BLaER1 (cell line): Measurements from ENCODE around the gene CAMKK2.
A peak's percentile ranks its signal among the peaks of the same experiment; 100 is the strongest.
"Not testable (repeated sequence)": the region's sequence is repeated elsewhere in the genome, so short reads cannot be mapped to it uniquely, and the experiment has no call there.

Experiments
- H3K27ac ChIP-seq: shearing (Covaris generic); formaldehyde crosslinking; 2 replicates; pipeline ENCODE4 v1.8.1; 2022
- H3K27me3 ChIP-seq: shearing (Covaris generic); formaldehyde crosslinking; 2 replicates; pipeline ENCODE4 v1.8.1; 2022
- H3K36me3 ChIP-seq: shearing (Covaris generic); formaldehyde crosslinking; 2 replicates; pipeline ENCODE4 v1.8.1; 2022
- H3K4me1 ChIP-seq: shearing (Covaris generic); formaldehyde crosslinking; 2 replicates; pipeline ENCODE4 v1.8.1; 2022
- H3K4me2 ChIP-seq: shearing (Covaris generic); formaldehyde crosslinking; 2 replicates; pipeline ENCODE4 v1.8.1; 2022
- H3K4me3 ChIP-seq: shearing (Covaris generic); formaldehyde crosslinking; 2 replicates; pipeline ENCODE4 v1.8.1; 2022
- H3K9ac ChIP-seq: shearing (Covaris generic); formaldehyde crosslinking; 2 replicates; pipeline ENCODE4 v1.8.1; 2022
- H3K9me3 ChIP-seq: shearing (Covaris generic); formaldehyde crosslinking; 2 replicates; pipeline ENCODE4 v1.8.1; 2022
- H4K20me1 ChIP-seq: shearing (Covaris generic); formaldehyde crosslinking; 2 replicates; pipeline ENCODE4 v1.8.1; 2022
- Cebpa-rat ChIP-seq: shearing (Covaris generic); IDR thresholded peaks from 2 replicates; pipeline ENCODE4 v1.8.1; 2022

Gene CAMKK2

GRCh38 chr12:121217761-121218160 is 78.7 kb downstream of the CAMKK2 start:
- Histone ChIP-seq H3K4me2 (no peak overlapping the region), H3K4me1 (peaks cover 34% of the 10 kb centered on the region), H4K20me1 (no peaks in the 10 kb centered on the region), H3K27ac (no peak overlapping the region), H3K27me3 (no peaks in the 10 kb centered on the region), H3K9me3 (no peaks in the 10 kb centered on the region), H3K9ac (no peak overlapping the region), H3K4me3 (no peak overlapping the region), H3K36me3 (peaks cover 63% of the 10 kb centered on the region)
- TF ChIP-seq Cebpa-rat: no peak

- Histone ChIP-seq H3K4me1 (peaks cover 30% of the 10 kb centered on the region), H3K9me3 (no peaks in the 10 kb centered on the region), H3K27me3 (no peaks in the 10 kb centered on the region), H3K36me3 (peaks cover 62% of the 10 kb centered on the region), H4K20me1 (no peaks in the 10 kb centered on the region), H3K9ac (no peak overlapping the region), H3K4me3 (no peak overlapping the region), H3K27ac (no peak overlapping the region), H3K4me2 (no peak overlapping the region)
- TF ChIP-seq Cebpa-rat: no peak
Measured at GRCh38 chr12:121217063-121217462, 79.4 kb downstream of the CAMKK2 start.

- Histone ChIP-seq H3K4me3 (no peak overlapping the region), H3K4me2 (no peak overlapping the region), H3K9ac (no peak overlapping the region), H3K27me3 (no peaks in the 10 kb centered on the region), H4K20me1 (no peaks in the 10 kb centered on the region), H3K9me3 (no peaks in the 10 kb centered on the region), H3K4me1 (peaks cover 34% of the 10 kb centered on the region), H3K36me3 (peaks cover 52% of the 10 kb centered on the region), H3K27ac (no peak overlapping the region)
- TF ChIP-seq Cebpa-rat: no peak
Measured at GRCh38 chr12:121216102-121216501, 80.4 kb downstream of the CAMKK2 start.

- H3K36me3 ChIP-seq: peaks cover 45% of the 10 kb centered on the region
- H3K27me3 ChIP-seq: no peaks in the 10 kb centered on the region
- H3K4me3 ChIP-seq: no peak overlapping the region
- H3K9ac ChIP-seq: peak overlapping the region; percentile 40; the same call in 1 of the 2 replicates
- no peaks in the 10 kb centered on the region for H4K20me1 ChIP-seq
- peak overlapping the region; percentile 55 for H3K27ac ChIP-seq
- H3K4me1 ChIP-seq: peaks cover 36% of the 10 kb centered on the region
- no peaks in the 10 kb centered on the region for H3K9me3 ChIP-seq
- no peak for TF ChIP-seq Cebpa-rat
- H3K4me2 ChIP-seq: peak overlapping the region; percentile 65
Measured at GRCh38 chr12:121214855-121215745, 81.4 kb downstream of the CAMKK2 start.

GRCh38 chr12:121214166-121214777 is 82.2 kb downstream of the CAMKK2 start:
- Histone ChIP-seq H3K4me2 (peak overlapping the region; percentile 65), H3K27ac (peak overlapping the region; percentile 55), H3K4me3 (no peak overlapping the region), H3K9ac (peak overlapping the region; percentile 40; the same call in 1 of the 2 replicates), H3K9me3 (no peaks in the 10 kb centered on the region), H3K4me1 (peaks cover 36% of the 10 kb centered on the region), H3K27me3 (no peaks in the 10 kb centered on the region), H4K20me1 (no peaks in the 10 kb centered on the region), H3K36me3 (peaks cover 44% of the 10 kb centered on the region)
- no peak for TF ChIP-seq Cebpa-rat

- Histone ChIP-seq H3K36me3 (peaks cover 30% of the 10 kb centered on the region), H3K9ac (no peak overlapping the region), H3K4me2 (no peak overlapping the region), H3K4me1 (peaks cover 40% of the 10 kb centered on the region), H3K9me3 (no peaks in the 10 kb centered on the region), H3K27ac (no peak overlapping the region), H3K4me3 (no peak overlapping the region), H3K27me3 (no peaks in the 10 kb centered on the region), H4K20me1 (no peaks in the 10 kb centered on the region)
- TF ChIP-seq Cebpa-rat: no peak
Measured at GRCh38 chr12:121212875-121213274, 83.6 kb downstream of the CAMKK2 start.

GRCh38 chr12:121209624-121210572 is 86.6 kb downstream of the CAMKK2 start, which contains the start of gene P2RX4:
Gene P2RX4 (plus strand): TSS chr12:121210129. CDS start chr12:121210165, 36 bp downstream.
- Histone ChIP-seq H3K9ac (peak within 1 kb of the TSS; percentile 90), H3K4me2 (peak within 1 kb of the TSS; percentile 84), H3K27ac (peak within 1 kb of the TSS; percentile 90), H3K27me3 (no peaks in the 10 kb centered on the region), H4K20me1 (no peaks in the 10 kb centered on the region), H3K4me3 (peak within 1 kb of the TSS; percentile 83), H3K9me3 (no peaks in the 10 kb centered on the region), H3K4me1 (peaks cover 42% of the 10 kb centered on the region), H3K36me3 (0 out of 2 replicates have a peak, but pooled peaks cover 12% of the 10 kb centered on the region)
- TF ChIP-seq Cebpa-rat: no peak

GRCh38 chr12:121209221-121209620 is 87.3 kb downstream of the CAMKK2 start:
- Histone ChIP-seq H4K20me1 (no peaks in the 10 kb centered on the region), H3K4me1 (peaks cover 36% of the 10 kb centered on the region), H3K36me3 (0 out of 2 replicates have a peak, but pooled peaks cover 12% of the 10 kb centered on the region), H3K4me2 (peak overlapping the region; percentile 84), H3K9me3 (no peaks in the 10 kb centered on the region), H3K4me3 (peak overlapping the region; percentile 83), H3K27ac (no peak overlapping the region; the same call in 1 of the 2 replicates), H3K9ac (peak overlapping the region; percentile 90; the same call in 1 of the 2 replicates), H3K27me3 (no peaks in the 10 kb centered on the region)
- no peak for TF ChIP-seq Cebpa-rat

- not testable (repeated sequence) for H3K27ac ChIP-seq, H3K4me3 ChIP-seq, H3K27me3 ChIP-seq, H3K9ac ChIP-seq, H3K4me2 ChIP-seq, H3K9me3 ChIP-seq, H4K20me1 ChIP-seq, H3K36me3 ChIP-seq
- H3K4me1 ChIP-seq: peaks cover 29% of the 10 kb centered on the region
Measured at GRCh38 chr12:121208571-121208970, 87.9 kb downstream of the CAMKK2 start.
